Measurements from ENCODE around the gene NAXE. TPM values are rescaled to one million over a fixed set of nuclear protein-coding genes. Genes with fewer than 3 reads are reported as not detected.

NAXE gene
- total RNA-seq, 1 experiment from 2014 or later: 96.6 TPM

GRCh38 chr1:156577550-156577949 lies 14.0 kb upstream of the NAXE start:
- WGBS (ENCODE audit: extremely low coverage, insufficient read length, low lambda C conversion rate): no CpG with 5 or more reads among the region's 3 CpGs
- H2AFZ ChIP-seq (ENCODE audit: low read length): no peak overlapping the region
- H3K79me2 ChIP-seq (ENCODE audit: insufficient read depth, low read length): no peaks in the 10 kb centered on the region
- H2BK15ac ChIP-seq (ENCODE audit: low read depth, low read length): no peak overlapping the region
- H3K9me3 ChIP-seq (ENCODE audit: control insufficient read depth, low read depth, low read length): no peaks in the 10 kb centered on the region
- H3K4me2 ChIP-seq (ENCODE audit: insufficient read depth, insufficient read length, low read length): no peak overlapping the region
- H3K4ac ChIP-seq (ENCODE audit: low read depth, low read length): no peak overlapping the region
- TF ChIP-seq CTCF (conservative IDR thresholded peaks at IDR 0.05): no peak
- H3K36me3 Mint-ChIP-seq (ENCODE audit: insufficient read depth in 1 of 3, low read depth in 3 of 3): no peaks in the 10 kb centered on the region
- H3K4me1 ChIP-seq (ENCODE audit: insufficient read depth, low read length): no peaks in the 10 kb centered on the region
- H2BK5ac ChIP-seq (ENCODE audit: insufficient read length, low read length): no peak overlapping the region
- no peak overlapping the region for H4K8ac ChIP-seq (replicated peaks; ENCODE audit: insufficient read length, low read depth, low read length)
- no peak for DNase-seq
- H3K9ac ChIP-seq (ENCODE audit: extremely low read depth, insufficient read length, low read length): no peak overlapping the region
- no peak overlapping the region for H3K56ac ChIP-seq (ENCODE audit: insufficient read length, low read depth, low read length)
- peaks cover 7% of the 10 kb centered on the region for H3K27me3 Mint-ChIP-seq (ENCODE audit: low read depth)
- H2BK12ac ChIP-seq (ENCODE audit: insufficient read length, low read depth, low read length): no peak overlapping the region
- H2AK5ac ChIP-seq (ENCODE audit: insufficient read length, low read length): no peak overlapping the region
- no peak overlapping the region for H3K27ac ChIP-seq (ENCODE audit: insufficient read length, low read depth, low read length)
- no peaks in the 10 kb centered on the region for H3K27me3 ChIP-seq (ENCODE audit: insufficient read depth, low read length)
- H3K23ac ChIP-seq (ENCODE audit: insufficient read length, low read depth, low read length): no peak overlapping the region
- no peak overlapping the region for H3T11ph ChIP-seq (ENCODE audit: low read length)
- peaks cover 0 to 5% of the 10 kb centered on the region in 2 experiments; a peak in 2 of 4 replicates for H3K4me1 Mint-ChIP-seq
- H2BK20ac ChIP-seq (ENCODE audit: low read depth, low read length, poor library complexity, severe bottlenecking): no peak overlapping the region
- no peaks in the 10 kb centered on the region for H3K79me1 ChIP-seq (ENCODE audit: insufficient read depth, low read depth, low read length, poor library complexity, severe bottlenecking)
- H3K4me3 Mint-ChIP-seq: no peak overlapping the region
- no peak overlapping the region for H4K91ac ChIP-seq (ENCODE audit: insufficient read length, low read depth, low read length)
- H3K14ac ChIP-seq (ENCODE audit: insufficient read depth, low read length): no peak overlapping the region
- H3K27ac Mint-ChIP-seq: no peak overlapping the region
- H3K18ac ChIP-seq (ENCODE audit: insufficient read length, low read depth, low read length): no peak overlapping the region
- no peak overlapping the region for H2BK120ac ChIP-seq (ENCODE audit: low read depth, low read length, poor library complexity, severe bottlenecking)
- H3K9me3 Mint-ChIP-seq: no peaks in the 10 kb centered on the region
- no peak overlapping the region for H4K5ac ChIP-seq (ENCODE audit: insufficient read length, low read depth, low read length)
- H4K20me1 ChIP-seq (ENCODE audit: control insufficient read depth, insufficient read depth, insufficient read length): no peaks in the 10 kb centered on the region
- no peaks in the 10 kb centered on the region for H3K23me2 ChIP-seq (ENCODE audit: insufficient read length, low read depth, low read length, poor library complexity, severe bottlenecking)

Measured in H9 (cell line).